IPS-18a (cell line): ENCODE measurements around the gene CPT2.
"Not testable (repeated sequence)": the region's sequence is repeated elsewhere in the genome, so short reads cannot be mapped to it uniquely, and the experiment has no call there.

Source experiments
- H3K27ac ChIP-seq: one replicate; pipeline ENCODE4 v1.5.1; 2013; ENCODE audit warnings: low read length
- H3K27me3 ChIP-seq: one replicate; pipeline ENCODE4 v1.6.1; 2013; ENCODE audit warnings: mild to moderate bottlenecking, low read length; ENCODE audit not compliant: control insufficient read depth, insufficient read depth
- H3K36me3 ChIP-seq: one replicate; pipeline ENCODE4 v1.6.1; 2013; ENCODE audit warnings: low read depth, low read length; ENCODE audit not compliant: control insufficient read depth
- H3K4me1 ChIP-seq: one replicate; pipeline ENCODE4 v1.6.1; 2013; ENCODE audit warnings: low read depth, low read length; ENCODE audit not compliant: control insufficient read depth
- H3K4me3 ChIP-seq: one replicate; pipeline ENCODE4 v1.5.1; 2013; ENCODE audit warnings: low read length
- H3K9ac ChIP-seq: one replicate; pipeline ENCODE4 v1.6.1; 2013; ENCODE audit warnings: mild to moderate bottlenecking, low read length, moderate library complexity
- H3K9me3 ChIP-seq: one replicate; pipeline ENCODE4 v1.6.1; 2013; ENCODE audit warnings: low read depth, low read length; ENCODE audit not compliant: control insufficient read depth

CPT2 gene

GRCh38 chr1:53183095-53183990 lies 13.3 kb upstream of the CPT2 start:
- peaks cover 3% of the 10 kb centered on the region for H3K27me3 ChIP-seq
- H3K36me3 ChIP-seq: no peaks in the 10 kb centered on the region
- no peaks in the 10 kb centered on the region for H3K9me3 ChIP-seq
- H3K4me3 ChIP-seq: no peak overlapping the region
- H3K9ac ChIP-seq: no peak overlapping the region
- no peak overlapping the region for H3K27ac ChIP-seq
- no peaks in the 10 kb centered on the region for H3K4me1 ChIP-seq

GRCh38 chr1:53185955-53186297 lies 10.7 kb upstream of the CPT2 start:
- H3K4me1 ChIP-seq, H3K9ac ChIP-seq, H3K4me3 ChIP-seq, H3K27me3 ChIP-seq, H3K36me3 ChIP-seq, H3K9me3 ChIP-seq, H3K27ac ChIP-seq: not testable (repeated sequence)

DNA sequence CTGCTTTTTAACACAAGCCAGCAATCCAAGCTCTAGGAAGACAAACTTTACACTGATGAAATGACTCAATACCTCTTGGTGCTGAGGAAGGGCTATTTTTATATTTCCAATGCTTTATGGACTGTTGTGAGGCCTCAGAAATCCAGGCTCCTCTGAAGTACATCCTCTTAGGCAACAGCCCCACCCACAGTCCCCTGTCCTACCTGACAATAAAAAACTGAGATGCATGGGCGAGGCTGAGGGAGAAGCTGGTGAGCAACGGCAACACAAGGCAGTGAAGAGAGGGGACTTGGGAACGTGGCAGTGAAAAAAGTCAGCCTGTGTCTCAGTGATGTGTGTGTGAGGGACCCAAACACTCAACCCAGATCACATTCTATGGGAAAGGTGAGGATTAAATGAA lies 10.1 kb upstream of the CPT2 start:
- no peak overlapping the region for H3K27ac ChIP-seq
- H3K9me3 ChIP-seq: no peaks in the 10 kb centered on the region
- H3K9ac ChIP-seq: no peak overlapping the region
- peaks cover 3% of the 10 kb centered on the region for H3K27me3 ChIP-seq
- no peaks in the 10 kb centered on the region for H3K36me3 ChIP-seq
- no peak overlapping the region for H3K4me3 ChIP-seq
- H3K4me1 ChIP-seq: no peaks in the 10 kb centered on the region

GRCh38 chr1:53187401-53187800 lies 9.2 kb upstream of the CPT2 start:
- H3K27ac ChIP-seq: no peak overlapping the region
- no peaks in the 10 kb centered on the region for H3K9me3 ChIP-seq
- no peak overlapping the region for H3K9ac ChIP-seq
- peaks cover 3% of the 10 kb centered on the region for H3K27me3 ChIP-seq
- H3K4me3 ChIP-seq: no peak overlapping the region
- no peaks in the 10 kb centered on the region for H3K36me3 ChIP-seq
- H3K4me1 ChIP-seq: no peaks in the 10 kb centered on the region

GRCh38 chr1:53188099-53188498 lies 8.5 kb upstream of the CPT2 start:
- Histone ChIP-seq H3K27me3 (no peaks in the 10 kb centered on the region), H3K36me3 (no peaks in the 10 kb centered on the region), H3K27ac (no peak overlapping the region), H3K9ac (no peak overlapping the region), H3K4me1 (no peaks in the 10 kb centered on the region), H3K4me3 (no peak overlapping the region), H3K9me3 (no peaks in the 10 kb centered on the region)

- Histone ChIP-seq H3K9me3 (no peaks in the 10 kb centered on the region), H3K4me1 (no peaks in the 10 kb centered on the region), H3K27me3 (no peaks in the 10 kb centered on the region), H3K4me3 (no peak overlapping the region), H3K36me3 (no peaks in the 10 kb centered on the region), H3K9ac (no peak overlapping the region), H3K27ac (no peak overlapping the region)
Measured at GRCh38 chr1:53189061-53189460, 7.6 kb upstream of the CPT2 start.

DNA sequence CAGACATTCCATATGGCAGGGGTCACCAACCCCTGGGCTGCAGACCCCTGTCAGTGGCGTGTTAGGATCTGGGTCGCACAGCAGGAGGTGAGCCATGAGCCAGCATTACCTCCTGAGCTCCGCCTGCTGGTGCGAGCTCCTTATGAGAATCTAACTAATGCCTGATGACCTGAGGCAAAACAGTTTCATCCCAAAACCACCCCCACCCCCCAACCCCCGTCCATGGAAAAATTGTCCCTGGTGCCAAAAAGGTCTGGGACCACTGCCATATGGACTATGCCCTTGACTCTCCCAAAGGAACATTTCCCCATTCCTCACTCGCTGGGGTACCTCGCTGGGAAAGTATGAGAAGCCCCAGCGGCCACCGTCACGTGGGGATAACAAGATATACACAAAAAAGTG lies 6.4 kb upstream of the CPT2 start:
- H3K9me3 ChIP-seq: no peaks in the 10 kb centered on the region
- H3K4me1 ChIP-seq: no peaks in the 10 kb centered on the region
- no peak overlapping the region for H3K4me3 ChIP-seq

DNA sequence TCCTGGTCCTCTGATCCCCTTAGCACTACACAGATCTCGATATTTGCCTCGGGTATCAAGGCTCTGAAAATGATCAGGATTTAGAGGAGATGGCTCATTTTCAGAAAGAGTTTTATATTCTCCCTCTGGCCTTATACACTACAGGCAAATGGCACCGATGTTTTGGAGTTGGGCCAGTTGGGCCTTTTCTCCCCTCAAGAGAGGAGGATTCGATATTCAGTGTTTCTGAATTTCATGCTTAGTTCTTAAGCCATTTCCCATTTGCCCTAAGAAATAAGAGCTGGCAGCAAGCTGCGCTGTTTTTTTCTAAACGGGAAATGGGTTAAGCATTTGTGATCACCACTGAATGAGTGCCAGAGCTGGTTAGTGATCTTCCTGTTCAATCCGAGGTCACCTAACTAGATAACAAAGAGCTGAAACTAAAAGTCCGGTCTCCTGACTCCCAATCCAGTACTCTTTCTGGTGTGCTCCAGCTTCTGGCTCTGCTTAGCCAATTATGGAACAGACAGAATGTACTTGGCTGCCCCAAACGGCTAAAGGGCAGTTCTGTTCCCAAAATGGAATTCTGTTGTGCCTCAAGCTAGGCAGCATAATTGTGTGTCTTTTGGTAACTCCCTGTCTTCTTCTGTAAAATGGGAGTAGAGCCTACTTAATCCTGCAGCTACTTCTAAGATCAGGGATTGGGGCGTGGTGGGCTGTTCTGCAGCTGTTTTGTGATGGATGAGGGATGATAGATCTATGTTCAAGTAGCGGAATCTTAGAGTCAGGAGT lies 1.2 kb upstream of the CPT2 start:
- no peaks in the 10 kb centered on the region for H3K36me3 ChIP-seq

More for the DNA sequence above, 6.4 kb upstream of the CPT2 start:
- H3K9ac ChIP-seq: no peak overlapping the region
- no peaks in the 10 kb centered on the region for H3K36me3 ChIP-seq
- no peaks in the 10 kb centered on the region for H3K27me3 ChIP-seq
- H3K27ac ChIP-seq: no peak overlapping the region

GRCh38 chr1:53196017-53196484 lies 573 bp upstream of the CPT2 start:
- H3K4me1 ChIP-seq: peaks cover 12% of the 10 kb centered on the region
- H3K27me3 ChIP-seq: peaks cover 11% of the 10 kb centered on the region
- no peaks in the 10 kb centered on the region for H3K36me3 ChIP-seq
- H3K4me3 ChIP-seq: peak overlapping the region; percentile 89
- peak overlapping the region; percentile 86 for H3K9ac ChIP-seq
- H3K27ac ChIP-seq: no peak overlapping the region
- no peaks in the 10 kb centered on the region for H3K9me3 ChIP-seq

More for the DNA sequence above, 1.2 kb upstream of the CPT2 start:
- no peak overlapping the region for H3K27ac ChIP-seq
- H3K27me3 ChIP-seq: peaks cover 11% of the 10 kb centered on the region
- H3K9ac ChIP-seq: no peak overlapping the region
- peaks cover 12% of the 10 kb centered on the region for H3K4me1 ChIP-seq
- H3K4me3 ChIP-seq: peak overlapping the region; percentile 89
- no peaks in the 10 kb centered on the region for H3K9me3 ChIP-seq

DNA sequence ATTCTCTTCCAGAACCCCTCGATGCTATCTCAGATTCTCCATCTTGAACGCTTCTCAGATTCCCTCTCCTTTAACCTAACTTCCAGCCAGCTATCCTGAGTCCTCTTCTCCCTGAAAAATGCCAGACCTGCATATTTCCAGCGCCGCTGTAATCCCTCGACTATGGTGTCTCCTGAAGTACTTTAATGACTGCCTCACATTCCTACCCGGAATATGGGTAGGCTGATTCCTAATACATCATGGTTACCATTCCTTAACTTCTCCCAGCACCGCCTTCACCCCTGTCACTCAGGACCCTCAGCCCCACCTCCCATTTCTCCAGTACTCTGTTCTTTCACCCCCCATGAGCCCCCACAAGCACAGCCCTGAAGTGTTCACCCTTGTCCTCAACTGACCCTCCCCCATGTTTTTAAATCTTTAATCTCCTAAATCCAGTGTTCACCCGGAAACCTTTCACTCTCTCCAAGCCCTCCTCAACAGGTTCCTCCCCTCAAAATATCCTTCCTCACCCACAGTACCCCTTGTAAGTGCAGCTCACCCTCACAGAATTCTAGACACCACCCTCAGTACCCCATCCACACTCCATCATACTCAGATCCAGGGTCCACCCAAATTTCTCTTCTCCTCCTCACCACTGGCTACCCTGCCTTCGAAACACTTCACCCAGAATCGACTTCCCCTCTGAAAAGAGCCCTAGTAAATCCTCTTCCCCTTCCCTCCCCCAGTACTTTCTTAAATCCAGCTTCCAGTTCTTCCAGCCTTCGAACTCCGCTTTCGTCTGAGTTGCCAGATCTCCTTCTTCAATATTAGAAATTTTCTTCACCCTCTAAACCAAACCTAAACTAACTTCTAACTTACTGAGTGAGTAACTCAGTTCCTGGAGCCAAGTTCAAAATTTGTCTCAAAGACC lies 922 bp downstream of the CPT2 start:
- Histone ChIP-seq H3K4me3 (peak overlapping the region; percentile 89), H3K9ac (peak overlapping the region; percentile 86), H3K4me1 (peaks cover 12% of the 10 kb centered on the region), H3K36me3 (peaks cover 7% of the 10 kb centered on the region), H3K9me3 (no peaks in the 10 kb centered on the region), H3K27me3 (peaks cover 11% of the 10 kb centered on the region), H3K27ac (peak overlapping the region; percentile 24)

DNA sequence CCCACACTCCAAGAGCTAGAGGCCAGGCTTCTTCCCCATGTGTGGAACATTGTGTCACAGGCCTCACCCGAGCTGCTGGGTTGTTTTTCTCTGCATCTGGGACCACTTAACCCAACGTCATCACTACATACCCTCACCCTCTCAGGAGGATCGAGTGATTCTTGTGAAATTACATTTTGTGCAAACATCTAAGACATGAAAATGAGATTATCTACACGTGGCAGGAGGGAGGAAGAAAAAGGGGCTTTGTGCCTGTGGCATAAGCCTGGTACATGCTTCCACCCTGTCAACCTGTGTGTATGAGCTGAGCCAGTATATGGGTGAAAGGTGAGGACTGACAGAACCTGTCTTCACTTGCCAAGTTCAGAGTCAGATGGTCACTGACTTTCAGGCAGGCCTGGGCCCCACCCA lies 1.6 kb downstream of the CPT2 start:
- Histone ChIP-seq H3K27ac (no peak overlapping the region), H3K9me3 (no peaks in the 10 kb centered on the region), H3K27me3 (peaks cover 11% of the 10 kb centered on the region), H3K4me1 (peaks cover 12% of the 10 kb centered on the region), H3K9ac (no peak overlapping the region), H3K36me3 (peaks cover 14% of the 10 kb centered on the region), H3K4me3 (no peak overlapping the region)
